HG03565 (cell line): ENCODE measurements around the gene GRIA2.

Experiments used
- ATAC-seq: cut with Tn5 transposase; IDR thresholded peaks from one replicate; pipeline ENCODE4 v1.9.1; 2021; ENCODE audit warnings: mild to moderate bottlenecking, moderate library complexity; ENCODE audit not compliant: unreplicated experiment

GRIA2 gene

DNA sequence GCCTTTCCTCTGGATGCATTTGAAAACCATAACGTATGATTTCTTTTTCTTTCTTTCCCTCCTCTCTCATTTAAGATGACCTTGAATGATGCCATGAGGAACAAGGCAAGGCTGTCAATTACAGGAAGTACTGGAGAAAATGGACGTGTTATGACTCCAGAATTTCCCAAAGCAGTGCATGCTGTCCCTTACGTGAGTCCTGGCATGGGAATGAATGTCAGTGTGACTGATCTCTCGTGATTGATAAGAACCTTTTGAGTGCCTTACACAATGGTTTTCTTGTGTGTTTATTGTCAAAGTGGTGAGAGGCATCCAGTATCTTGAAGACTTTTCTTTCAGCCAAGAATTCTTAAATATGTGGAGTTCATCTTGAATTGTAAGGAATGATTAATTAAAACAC, 142.8 kb downstream of the GRIA2 start:
- ATAC-seq = no peak

DNA sequence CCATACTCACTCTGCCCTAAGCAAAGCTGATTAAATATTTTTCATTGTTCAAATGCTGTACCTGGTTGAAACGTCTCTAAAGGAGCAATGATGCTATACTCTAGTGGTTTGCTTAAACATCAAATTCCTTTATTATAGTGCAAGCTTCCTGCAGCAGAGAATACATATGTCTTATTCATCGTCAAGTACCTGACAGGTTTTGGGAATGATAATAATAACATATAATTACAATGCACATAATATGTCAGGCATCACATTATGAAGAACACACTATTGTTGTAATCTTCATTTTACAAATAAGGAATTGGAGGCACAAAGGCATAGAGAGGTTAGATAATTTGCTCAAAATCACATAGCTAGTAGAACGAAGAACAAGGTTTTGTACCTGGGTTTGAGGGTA, 151.6 kb downstream of the GRIA2 start:
- no peak for ATAC-seq

- ATAC-seq = no peak
Observed at GRCh38 chr4:157372567-157372966, 152.0 kb downstream of the GRIA2 start.

GRCh38 chr4:157389741-157390140, 169.2 kb downstream of the GRIA2 start:
- ATAC-seq = no peak

GRCh38 chr4:157405070-157405469, 184.5 kb downstream of the GRIA2 start:
- ATAC-seq = no peak
